Fibroblast of pulmonary artery (primary cell): ENCODE data around the gene PLEKHA6.

ENCODE experiments used
- DNase-seq: peaks from one replicate; pipeline ENCODE4 v3.0.0-alpha.2; 2010; ENCODE audit warnings: low read depth
- H3K4me3 ChIP-seq: replicated peaks from 2 replicates; pipeline ENCODE4 v1.5.1; 2011; ENCODE audit warnings: low read depth, mild to moderate bottlenecking, control low read depth, low read length, moderate library complexity
- TF ChIP-seq, protein P1 (sequence below): IDR thresholded peaks from 2 replicates; pipeline ENCODE4 v1.5.1; 2011; ENCODE audit warnings: mild to moderate bottlenecking, control low read depth, low read length, inconsistent platforms; ENCODE audit errors: missing control alignments

Gene PLEKHA6

DNA sequence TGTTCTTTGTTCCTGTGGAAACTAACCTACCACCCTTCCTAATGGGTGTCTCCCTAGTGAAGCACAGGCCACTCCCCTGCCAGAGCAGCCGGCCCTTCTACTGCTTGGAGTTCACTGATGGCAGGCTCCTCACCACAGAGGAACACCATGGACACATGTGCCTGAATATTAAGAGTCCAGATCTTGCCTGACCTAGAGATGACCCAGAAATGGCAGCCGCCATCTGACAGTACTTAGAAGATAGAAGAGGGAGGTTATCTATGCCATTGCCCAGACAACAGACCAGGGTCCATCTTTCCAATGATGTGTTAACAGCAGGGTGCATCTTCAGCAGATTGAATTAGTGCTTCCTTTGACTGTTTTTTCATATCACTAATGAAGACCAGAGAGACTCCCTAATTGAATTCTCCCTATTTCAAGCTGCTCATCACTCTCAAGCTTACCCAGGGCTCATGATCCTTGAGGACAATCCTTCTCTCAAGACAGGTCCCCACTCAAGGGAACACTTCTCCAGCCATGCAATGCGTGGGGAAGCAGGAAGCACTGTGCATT is 59.8 kb downstream of the PLEKHA6 start:
- TF ChIP-seq, protein P1, sequence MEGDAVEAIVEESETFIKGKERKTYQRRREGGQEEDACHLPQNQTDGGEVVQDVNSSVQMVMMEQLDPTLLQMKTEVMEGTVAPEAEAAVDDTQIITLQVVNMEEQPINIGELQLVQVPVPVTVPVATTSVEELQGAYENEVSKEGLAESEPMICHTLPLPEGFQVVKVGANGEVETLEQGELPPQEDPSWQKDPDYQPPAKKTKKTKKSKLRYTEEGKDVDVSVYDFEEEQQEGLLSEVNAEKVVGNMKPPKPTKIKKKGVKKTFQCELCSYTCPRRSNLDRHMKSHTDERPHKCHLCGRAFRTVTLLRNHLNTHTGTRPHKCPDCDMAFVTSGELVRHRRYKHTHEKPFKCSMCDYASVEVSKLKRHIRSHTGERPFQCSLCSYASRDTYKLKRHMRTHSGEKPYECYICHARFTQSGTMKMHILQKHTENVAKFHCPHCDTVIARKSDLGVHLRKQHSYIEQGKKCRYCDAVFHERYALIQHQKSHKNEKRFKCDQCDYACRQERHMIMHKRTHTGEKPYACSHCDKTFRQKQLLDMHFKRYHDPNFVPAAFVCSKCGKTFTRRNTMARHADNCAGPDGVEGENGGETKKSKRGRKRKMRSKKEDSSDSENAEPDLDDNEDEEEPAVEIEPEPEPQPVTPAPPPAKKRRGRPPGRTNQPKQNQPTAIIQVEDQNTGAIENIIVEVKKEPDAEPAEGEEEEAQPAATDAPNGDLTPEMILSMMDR = no peak
- no peak for DNase-seq
- no peak overlapping the region for H3K4me3 ChIP-seq

DNA sequence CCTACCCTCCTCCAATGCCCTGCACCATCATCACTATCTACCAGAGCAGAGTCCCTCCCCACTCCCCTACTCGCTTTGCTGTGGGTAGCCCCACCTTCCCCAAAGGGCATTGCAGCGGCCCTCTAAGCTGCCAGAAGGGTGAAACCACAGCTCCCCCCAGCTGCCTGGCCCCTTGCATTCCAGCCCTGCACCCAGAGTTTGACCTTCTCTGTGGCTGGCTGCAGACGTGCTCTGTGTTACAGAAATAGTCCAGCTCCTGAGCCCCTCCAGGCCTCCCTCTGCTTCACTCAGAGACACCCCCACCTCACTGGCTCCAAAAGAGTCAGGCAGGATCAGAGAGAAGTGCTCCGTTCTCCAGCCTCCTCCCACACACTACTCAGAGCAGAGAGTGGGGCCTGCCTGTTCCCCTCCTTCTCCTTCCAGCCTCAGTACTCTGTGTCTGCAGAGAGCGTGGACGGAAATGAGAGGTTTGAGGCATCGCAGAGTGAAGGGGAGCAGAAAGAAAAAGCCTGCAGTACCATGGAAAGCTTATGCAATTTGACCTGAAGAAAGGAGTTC is 63.2 kb downstream of the PLEKHA6 start:
- TF ChIP-seq, protein P1 = no peak
- DNase-seq = peak; percentile 55
- no peak overlapping the region for H3K4me3 ChIP-seq

DNA sequence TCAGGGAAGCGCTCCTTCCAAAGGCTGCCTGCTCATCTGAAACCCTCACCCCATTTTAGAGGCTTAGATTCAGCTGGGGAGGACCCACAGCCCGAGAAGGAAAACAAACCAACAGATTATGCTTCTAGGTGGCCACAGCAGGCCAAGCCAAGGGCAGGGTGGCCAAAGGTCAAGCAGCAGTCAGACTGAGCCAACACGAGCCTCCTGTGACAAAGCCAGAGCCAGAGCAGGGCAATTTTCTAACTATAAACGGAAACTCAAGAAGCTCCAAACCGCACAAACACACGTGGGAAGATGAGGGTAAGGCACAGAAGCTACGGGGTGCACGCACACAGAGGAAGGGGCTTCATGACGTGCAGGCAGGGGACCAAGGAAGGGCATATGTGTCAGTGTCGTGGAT is 64.1 kb downstream of the PLEKHA6 start:
- TF ChIP-seq, protein P1 = no peak
- DNase-seq = no peak
- H3K4me3 ChIP-seq = no peak overlapping the region

DNA sequence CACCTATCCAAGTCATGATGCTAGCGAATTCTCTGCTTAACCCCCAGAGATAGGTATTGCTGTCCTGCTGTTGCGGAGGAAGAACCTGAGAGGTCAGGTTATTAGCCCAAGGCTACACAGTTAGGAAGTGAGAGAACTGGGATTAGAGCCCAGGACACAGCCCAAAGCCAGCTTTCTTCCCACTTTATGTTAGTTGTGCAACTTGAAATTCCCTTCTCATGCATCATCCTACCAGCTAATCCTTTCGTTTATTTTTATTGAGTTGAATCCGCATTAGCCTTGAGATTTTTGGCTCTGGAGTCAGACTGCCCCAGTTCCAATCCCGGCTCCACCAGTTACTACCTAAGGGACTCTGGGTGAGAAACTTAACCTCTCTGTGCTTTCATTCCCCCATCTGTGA is 65.4 kb downstream of the PLEKHA6 start:
- DNase-seq = peak; percentile 94
- no peak overlapping the region for H3K4me3 ChIP-seq
- TF ChIP-seq, protein P1 = no peak

DNA sequence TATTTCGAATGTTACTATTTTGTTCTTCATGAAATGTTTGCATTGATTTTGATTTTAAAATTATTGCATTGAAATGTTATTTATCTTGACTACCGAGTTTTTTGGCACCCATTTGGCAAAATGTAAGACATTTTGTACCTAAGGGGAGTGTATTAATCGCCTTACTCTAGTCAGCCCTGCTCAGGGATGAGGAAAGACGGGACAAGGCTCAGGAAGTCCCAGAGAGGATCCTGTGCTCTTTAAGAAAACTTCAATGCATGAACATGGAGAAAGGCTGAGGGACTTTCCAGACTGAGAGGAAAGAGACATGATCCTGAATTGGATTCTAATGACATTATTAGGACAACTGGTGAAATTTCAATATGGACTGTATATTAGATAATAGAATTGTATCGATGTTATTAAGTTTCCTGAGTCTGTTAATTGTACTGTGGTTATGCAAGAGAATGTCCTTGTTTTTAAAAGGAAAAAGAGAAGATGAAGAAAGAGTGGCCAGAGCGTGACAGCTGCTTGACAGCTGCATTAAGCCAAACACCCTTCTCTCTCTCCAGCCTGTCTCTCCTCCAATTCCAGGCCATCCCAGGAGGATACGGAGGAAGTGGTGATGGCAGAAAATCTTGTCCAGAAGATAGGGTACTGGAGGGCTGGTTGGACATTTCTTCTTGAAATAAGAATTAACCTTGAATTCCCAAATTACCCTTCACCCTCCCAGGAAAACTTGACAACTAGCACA is 66.0 kb downstream of the PLEKHA6 start:
- DNase-seq = peak; percentile 70
- H3K4me3 ChIP-seq = no peak overlapping the region
- TF ChIP-seq, protein P1 = no peak

DNA sequence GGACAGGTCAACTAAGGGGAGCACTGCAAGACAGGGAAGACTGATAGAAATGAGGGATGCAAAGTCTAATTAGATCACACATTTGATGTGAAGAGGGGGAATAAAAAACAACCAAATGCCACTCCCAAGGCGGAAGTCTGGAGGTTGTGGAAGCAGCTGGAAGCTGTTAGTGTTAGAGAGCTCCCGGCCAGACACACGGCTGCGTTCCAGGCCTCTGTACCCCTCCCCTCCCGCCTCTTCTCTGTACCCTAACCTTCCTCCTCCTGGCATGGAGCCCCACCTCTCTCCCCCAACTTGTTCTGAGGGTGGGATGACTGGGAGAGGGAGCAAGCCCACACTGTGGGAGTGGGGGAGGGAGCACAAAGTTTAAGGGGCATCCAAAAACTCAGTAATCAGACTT is 67.0 kb downstream of the PLEKHA6 start:
- DNase-seq = no peak
- TF ChIP-seq, protein P1 = no peak
- no peak overlapping the region for H3K4me3 ChIP-seq
